GM12873 (cell line): ENCODE measurements around the gene PKMYT1.

ENCODE experiments used
- TF ChIP-seq, protein P1 (sequence below): IDR thresholded peaks from 2 replicates; pipeline ENCODE4 v1.5.1; 2012; ENCODE audit warnings: low read depth, mild to moderate bottlenecking, moderate library complexity, low read length, control low read depth; ENCODE audit not compliant: insufficient read depth; ENCODE audit errors: missing control alignments

Gene PKMYT1

DNA sequence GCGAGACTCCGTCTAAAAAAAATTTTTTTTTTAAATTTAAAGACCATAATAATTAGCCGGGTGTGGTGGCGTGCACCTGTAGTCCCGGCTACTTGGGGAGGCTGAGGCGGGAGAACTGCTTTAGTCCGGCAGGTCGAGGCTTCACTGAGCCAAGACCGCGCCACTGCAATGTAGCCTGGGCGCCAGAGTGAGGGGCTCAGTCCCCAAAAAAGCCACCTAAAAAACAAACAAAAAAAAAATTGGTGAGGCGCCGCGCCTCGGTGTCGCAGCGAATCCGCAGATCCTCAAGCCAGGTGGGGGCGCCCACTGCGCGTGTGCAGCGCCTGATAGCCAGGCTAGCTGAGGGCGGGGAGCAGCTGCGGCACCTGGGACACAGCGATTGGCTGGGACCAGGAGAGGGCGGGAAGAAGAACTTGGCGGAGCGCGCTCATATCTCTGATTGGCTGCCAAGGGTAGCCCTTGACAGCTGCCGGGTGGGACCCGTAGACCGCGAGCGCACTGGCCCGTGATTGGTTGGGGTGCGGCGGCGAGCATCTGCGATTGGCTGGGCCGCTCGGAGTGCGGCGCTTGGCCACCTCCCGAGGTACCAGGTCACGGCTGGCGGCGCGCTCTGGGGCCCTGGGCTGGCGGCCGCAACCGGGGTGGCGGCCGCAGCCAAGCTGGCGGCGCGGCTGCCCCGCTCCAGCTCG is 23.5 kb upstream of the PKMYT1 start:
- TF ChIP-seq, protein P1, sequence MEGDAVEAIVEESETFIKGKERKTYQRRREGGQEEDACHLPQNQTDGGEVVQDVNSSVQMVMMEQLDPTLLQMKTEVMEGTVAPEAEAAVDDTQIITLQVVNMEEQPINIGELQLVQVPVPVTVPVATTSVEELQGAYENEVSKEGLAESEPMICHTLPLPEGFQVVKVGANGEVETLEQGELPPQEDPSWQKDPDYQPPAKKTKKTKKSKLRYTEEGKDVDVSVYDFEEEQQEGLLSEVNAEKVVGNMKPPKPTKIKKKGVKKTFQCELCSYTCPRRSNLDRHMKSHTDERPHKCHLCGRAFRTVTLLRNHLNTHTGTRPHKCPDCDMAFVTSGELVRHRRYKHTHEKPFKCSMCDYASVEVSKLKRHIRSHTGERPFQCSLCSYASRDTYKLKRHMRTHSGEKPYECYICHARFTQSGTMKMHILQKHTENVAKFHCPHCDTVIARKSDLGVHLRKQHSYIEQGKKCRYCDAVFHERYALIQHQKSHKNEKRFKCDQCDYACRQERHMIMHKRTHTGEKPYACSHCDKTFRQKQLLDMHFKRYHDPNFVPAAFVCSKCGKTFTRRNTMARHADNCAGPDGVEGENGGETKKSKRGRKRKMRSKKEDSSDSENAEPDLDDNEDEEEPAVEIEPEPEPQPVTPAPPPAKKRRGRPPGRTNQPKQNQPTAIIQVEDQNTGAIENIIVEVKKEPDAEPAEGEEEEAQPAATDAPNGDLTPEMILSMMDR, result peak; percentile 55

DNA sequence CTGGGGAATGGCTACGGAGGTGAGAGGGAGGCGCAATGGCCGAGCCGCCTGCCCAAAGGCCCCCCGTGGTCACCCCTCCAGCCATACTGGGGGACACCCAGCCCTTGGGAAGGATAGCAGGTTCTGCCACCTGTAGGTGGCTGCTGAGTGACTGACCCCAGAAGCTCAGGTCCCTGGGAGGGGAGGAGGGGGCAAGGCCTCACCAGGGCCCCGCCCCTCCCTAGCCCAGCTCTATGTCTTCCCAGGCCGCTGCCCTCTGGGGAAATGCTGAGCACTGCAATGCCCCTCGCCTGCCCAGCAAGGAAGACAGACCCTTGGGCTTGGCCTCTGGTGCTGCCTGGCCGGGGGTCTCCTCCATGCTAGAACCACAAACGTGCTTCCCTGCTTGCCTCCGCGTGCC is 21.1 kb upstream of the PKMYT1 start:
- TF ChIP-seq, protein P1, result no peak

DNA sequence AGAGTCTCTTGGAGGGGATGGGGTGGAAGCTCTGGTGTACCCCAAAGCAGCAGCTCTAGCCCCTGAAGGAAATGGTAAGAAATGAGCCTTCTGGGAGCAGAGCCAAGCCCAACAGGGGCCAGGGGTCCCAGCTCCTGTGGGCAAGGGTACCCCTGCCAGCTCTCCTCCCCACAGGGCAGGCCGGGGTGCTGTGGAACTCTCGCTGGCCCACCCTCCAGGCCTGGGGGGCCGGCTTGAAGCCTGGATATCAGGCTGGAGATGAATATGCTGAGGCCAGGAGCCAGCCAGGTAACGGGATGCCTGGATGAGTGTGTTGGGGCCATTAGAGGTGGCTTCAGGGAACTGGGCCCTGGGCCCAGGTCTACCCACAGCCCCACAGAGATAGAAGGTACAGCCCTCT is 20.3 kb upstream of the PKMYT1 start:
- TF ChIP-seq, protein P1, result no peak

DNA sequence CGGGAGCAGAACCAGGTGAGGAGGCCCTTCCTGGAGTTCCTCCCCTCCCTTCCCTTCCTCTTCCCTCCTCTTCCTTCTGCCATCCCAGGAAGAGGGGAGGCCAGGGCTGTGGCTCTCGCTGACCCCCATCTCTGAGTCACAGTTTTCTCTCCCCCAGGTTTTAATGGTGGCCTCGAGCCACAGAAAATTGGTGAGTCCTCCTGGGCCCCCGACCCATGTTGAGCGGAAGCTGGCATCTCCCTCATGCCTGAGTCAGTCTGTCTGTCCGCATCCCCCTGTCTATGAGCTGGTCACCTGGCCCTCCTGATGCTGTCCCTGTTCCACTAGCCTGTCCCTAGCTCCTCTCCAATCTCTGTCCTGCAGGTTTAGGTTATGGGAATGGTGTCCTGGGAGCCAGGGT is 19.7 kb upstream of the PKMYT1 start:
- TF ChIP-seq, protein P1, result no peak

DNA sequence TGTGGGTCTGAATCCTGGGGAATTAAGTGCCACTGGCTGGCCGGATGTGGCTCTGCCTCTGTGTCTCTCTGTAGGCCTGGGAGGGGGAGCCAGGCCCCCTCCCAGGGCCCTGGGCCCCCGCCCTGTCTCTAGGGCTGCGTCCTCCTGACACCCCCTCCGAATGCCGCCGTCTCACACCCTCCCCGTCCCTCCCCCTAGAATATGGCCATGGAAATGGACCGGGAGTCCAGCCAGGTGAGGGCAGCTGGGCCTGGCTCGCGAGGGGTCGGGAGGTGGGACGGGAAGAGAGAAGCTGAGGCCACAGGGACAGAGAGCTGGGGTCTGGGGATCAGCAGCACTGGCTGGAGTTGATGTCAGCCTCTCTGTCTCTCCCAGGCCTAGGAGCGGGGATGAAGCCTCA is 16.1 kb upstream of the PKMYT1 start:
- TF ChIP-seq, protein P1, result no peak

DNA sequence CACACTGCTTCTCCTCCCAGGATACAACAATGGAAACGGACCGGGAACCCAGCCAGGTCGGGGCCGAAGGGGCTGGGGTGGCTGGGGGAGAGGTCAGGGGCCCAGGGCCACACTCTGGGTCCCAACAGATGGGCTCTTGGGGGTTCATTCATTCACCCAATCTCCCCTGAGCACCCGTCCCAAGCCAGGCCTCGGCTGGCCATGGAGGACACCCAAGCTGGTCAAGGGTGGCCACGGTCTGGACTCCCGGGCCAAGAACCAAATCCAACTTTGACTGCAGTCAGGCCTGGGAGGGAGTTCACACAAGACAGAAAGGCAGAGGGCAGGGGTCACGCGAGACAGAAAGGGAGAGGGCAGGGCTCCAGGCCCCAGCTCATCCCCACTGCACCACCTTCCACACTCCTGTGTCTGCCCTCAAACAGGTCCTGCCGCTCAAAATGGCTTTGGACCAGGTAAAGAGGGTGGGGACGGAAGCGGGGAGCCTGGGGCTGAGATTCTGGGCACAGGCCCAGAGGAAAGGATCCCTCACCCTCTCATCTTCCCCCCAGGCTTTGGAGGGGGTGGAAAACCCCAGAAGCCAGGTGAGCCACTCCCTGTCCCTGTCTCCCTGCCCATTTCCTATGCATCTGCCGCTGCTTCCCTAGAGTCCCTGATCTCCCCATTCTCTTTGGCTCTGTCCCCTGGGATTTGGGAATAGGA is 12.3 kb upstream of the PKMYT1 start:
- TF ChIP-seq, protein P1, result no peak

DNA sequence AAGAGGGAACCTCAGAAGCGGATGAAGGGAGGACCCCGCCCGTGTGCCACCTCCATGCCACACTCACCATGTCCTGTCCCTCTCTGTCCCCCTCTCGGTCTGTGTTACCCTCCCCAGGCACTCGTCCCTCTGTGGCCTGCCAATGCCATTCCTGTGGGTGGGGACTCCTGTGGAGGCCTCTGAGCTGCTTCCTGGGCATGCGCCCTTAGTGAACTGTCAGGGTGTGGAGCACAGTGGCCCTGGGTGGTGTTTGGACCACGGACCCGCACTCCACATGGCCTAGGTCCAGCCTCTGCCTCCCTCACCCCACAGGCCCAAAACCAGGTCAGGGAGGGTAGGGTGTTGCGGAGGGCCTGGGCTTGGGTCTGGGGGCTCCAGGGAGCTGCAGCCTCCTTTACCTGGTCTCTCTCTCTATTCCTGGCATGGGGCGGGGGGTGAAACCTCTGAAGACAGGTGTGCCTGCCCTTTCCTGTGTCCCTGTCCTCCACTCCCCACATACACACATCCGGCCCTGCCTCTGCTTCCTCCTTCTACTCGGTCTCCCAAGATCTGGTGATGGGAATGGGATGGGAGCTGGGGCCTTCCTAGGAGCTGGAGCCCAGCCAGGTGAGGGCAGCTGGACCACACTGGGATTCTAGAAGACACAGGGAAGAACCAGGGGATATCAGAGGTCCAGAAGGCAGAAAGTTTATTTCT is 11.5 kb upstream of the PKMYT1 start:
- TF ChIP-seq, protein P1, result no peak
